ENCODE results near the gene NSL1. TPM values are rescaled to one million over a fixed set of nuclear protein-coding genes. Genes with fewer than 3 reads are reported as not detected.
"Not testable (repeated sequence)": the region's sequence is repeated elsewhere in the genome, so short reads cannot be mapped to it uniquely, and the experiment has no call there.

The NSL1 gene
- total RNA-seq, 1 donor from 2014 or later, result 35.5 TPM

GRCh38 chr1:212749821-212750535 lies 41.6 kb downstream of the NSL1 start:
- no peak for DNase-seq (ENCODE audit: low spot score)

- DNase-seq (ENCODE audit: low spot score), result no peak
Measured at GRCh38 chr1:212746546-212746945, 45.0 kb downstream of the NSL1 start.

GRCh38 chr1:212745303-212745702 lies 46.3 kb downstream of the NSL1 start:
- no peak for DNase-seq (ENCODE audit: low spot score)

- DNase-seq (ENCODE audit: low spot score), result no peak
Measured at GRCh38 chr1:212743901-212744475, 47.6 kb downstream of the NSL1 start.

GRCh38 chr1:212738330-212738729 lies 53.2 kb downstream of the NSL1 start:
- no peak for DNase-seq (ENCODE audit: low spot score)

- no peak for DNase-seq (ENCODE audit: low spot score)
Measured at GRCh38 chr1:212737559-212737958, 54.0 kb downstream of the NSL1 start.

- DNase-seq (ENCODE audit: low spot score), result no peak
Measured at GRCh38 chr1:212733109-212733508, 58.5 kb downstream of the NSL1 start.

GRCh38 chr1:212731630-212732029 lies 59.9 kb downstream of the NSL1 start:
- no peak for DNase-seq (ENCODE audit: low spot score)

- DNase-seq (ENCODE audit: low spot score), result no peak
Measured at GRCh38 chr1:212728606-212729005, 63.0 kb downstream of the NSL1 start.

GRCh38 chr1:212727386-212728181 lies 64.0 kb downstream of the NSL1 start:
- no peak for DNase-seq (ENCODE audit: low spot score)

GRCh38 chr1:212724679-212725078 lies 66.9 kb downstream of the NSL1 start:
- DNase-seq (ENCODE audit: low spot score), result not testable (repeated sequence)

- DNase-seq (ENCODE audit: low spot score), result no peak
Measured at GRCh38 chr1:212722270-212722957, 69.2 kb downstream of the NSL1 start.

- DNase-seq (ENCODE audit: low spot score), result no peak
Measured at GRCh38 chr1:212721388-212722247, 70.0 kb downstream of the NSL1 start.

GRCh38 chr1:212719633-212720032 lies 71.9 kb downstream of the NSL1 start:
- no peak for DNase-seq (ENCODE audit: low spot score)

- DNase-seq (ENCODE audit: low spot score), result no peak
Measured at GRCh38 chr1:212718499-212718898, 73.1 kb downstream of the NSL1 start.

- DNase-seq (ENCODE audit: low spot score), result no peak
Measured at GRCh38 chr1:212716161-212716560, 75.4 kb downstream of the NSL1 start.

GRCh38 chr1:212713465-212714136 lies 78.0 kb downstream of the NSL1 start:
- DNase-seq (ENCODE audit: low spot score), result no peak

- no peak for DNase-seq (ENCODE audit: low spot score)
Measured at GRCh38 chr1:212712451-212713303, 78.9 kb downstream of the NSL1 start.

- not testable (repeated sequence) for DNase-seq (ENCODE audit: low spot score)
Measured at GRCh38 chr1:212711974-212712373, 79.6 kb downstream of the NSL1 start.

GRCh38 chr1:212710566-212710965 lies 81.0 kb downstream of the NSL1 start:
- DNase-seq (ENCODE audit: low spot score), result no peak

All from ureter (tissue), 1 donor.